H9 (cell line): Measurements from ENCODE around the gene TRIAP1. TPM values are rescaled to one million over a fixed set of nuclear protein-coding genes. Genes with fewer than 3 reads are reported as not detected.

Source experiments
- DNase-seq: peaks from one replicate; pipeline ENCODE4 v3.0.0-alpha.2; 2017
- H2AFZ ChIP-seq: one replicate; pipeline ENCODE4 v1.6.1; 2013; ENCODE audit warnings: mild to moderate bottlenecking, low read length, control low read depth, moderate library complexity
- H2AK5ac ChIP-seq: 2 replicates; pipeline ENCODE4 v1.6.1; 2013; ENCODE audit warnings: low read length, control low read depth, mixed read lengths; ENCODE audit not compliant: insufficient read length
- H2BK120ac ChIP-seq: one replicate; pipeline ENCODE4 v1.6.1; 2013; ENCODE audit warnings: low read depth, mild to moderate bottlenecking, low read length, control low read depth, inconsistent platforms; ENCODE audit not compliant: poor library complexity, severe bottlenecking
- H2BK12ac ChIP-seq: 2 replicates; pipeline ENCODE4 v1.6.1; 2013; ENCODE audit warnings: low read length, control low read depth, mixed read lengths, low read depth; ENCODE audit not compliant: insufficient read length
- H2BK15ac ChIP-seq: 2 replicates; pipeline ENCODE4 v1.6.1; 2013; ENCODE audit warnings: low read depth, low read length, control low read depth
- H2BK20ac ChIP-seq: one replicate; pipeline ENCODE4 v1.6.1; 2013; ENCODE audit warnings: low read depth, mild to moderate bottlenecking, low read length, control low read depth, inconsistent platforms; ENCODE audit not compliant: poor library complexity, severe bottlenecking
- H2BK5ac ChIP-seq: 2 replicates; pipeline ENCODE4 v1.6.1; 2013; ENCODE audit warnings: low read length, control low read depth, mixed read lengths; ENCODE audit not compliant: insufficient read length
- H3K14ac ChIP-seq: 2 replicates; pipeline ENCODE4 v1.6.1; 2013; ENCODE audit warnings: low read length, control low read depth; ENCODE audit not compliant: insufficient read depth
- H3K18ac ChIP-seq: 2 replicates; pipeline ENCODE4 v1.6.1; 2013; ENCODE audit warnings: low read depth, mild to moderate bottlenecking, mixed read lengths, low read length, control low read depth; ENCODE audit not compliant: insufficient read length
- H3K23ac ChIP-seq: 2 replicates; pipeline ENCODE4 v1.6.1; 2013; ENCODE audit warnings: low read length, control low read depth, mixed read lengths, low read depth; ENCODE audit not compliant: insufficient read length
- H3K23me2 ChIP-seq: 2 replicates; pipeline ENCODE4 v1.6.1; 2013; ENCODE audit warnings: low read depth, mild to moderate bottlenecking, mixed read lengths, low read length, control low read depth; ENCODE audit not compliant: insufficient read length, poor library complexity, severe bottlenecking
- H3K27ac ChIP-seq: 2 replicates; pipeline ENCODE4 v1.5.1; 2013; ENCODE audit warnings: low read length, control low read depth, mixed read lengths, low read depth; ENCODE audit not compliant: insufficient read length
- H3K27me3 ChIP-seq: 2 replicates; pipeline ENCODE4 v1.6.1; 2013; ENCODE audit warnings: low read length, control low read depth, inconsistent platforms; ENCODE audit not compliant: insufficient read depth
- H3K4ac ChIP-seq: 2 replicates; pipeline ENCODE4 v1.6.1; 2013; ENCODE audit warnings: low read depth, mild to moderate bottlenecking, control low read depth, inconsistent platforms, low read length, moderate library complexity
- H3K4me1 ChIP-seq: 2 replicates; pipeline ENCODE4 v1.6.1; 2013; ENCODE audit warnings: low read length, control low read depth, inconsistent platforms; ENCODE audit not compliant: insufficient read depth
- H3K4me2 ChIP-seq: 2 replicates; pipeline ENCODE4 v1.6.1; 2013; ENCODE audit warnings: low read length, control low read depth, mixed read lengths; ENCODE audit not compliant: insufficient read length, insufficient read depth
- H3K56ac ChIP-seq: 2 replicates; pipeline ENCODE4 v1.6.1; 2013; ENCODE audit warnings: low read depth, mild to moderate bottlenecking, mixed read lengths, low read length, control low read depth; ENCODE audit not compliant: insufficient read length
- H3K79me1 ChIP-seq: 2 replicates; pipeline ENCODE4 v1.6.1; 2013; ENCODE audit warnings: low read depth, mild to moderate bottlenecking, moderate library complexity, low read length, control low read depth, inconsistent platforms; ENCODE audit not compliant: insufficient read depth, poor library complexity, severe bottlenecking
- H3K79me2 ChIP-seq: 2 replicates; pipeline ENCODE4 v1.6.1; 2013; ENCODE audit warnings: low read length, control low read depth, inconsistent platforms; ENCODE audit not compliant: insufficient read depth
- H3K9ac ChIP-seq: 2 replicates; pipeline ENCODE4 v1.6.1; 2013; ENCODE audit warnings: low read length, control low read depth, mixed read lengths; ENCODE audit not compliant: insufficient read length; ENCODE audit errors: extremely low read depth
- H3K9me3 ChIP-seq: one replicate; pipeline ENCODE4 v1.6.1; 2013; ENCODE audit warnings: low read depth, low read length, inconsistent platforms; ENCODE audit not compliant: control insufficient read depth
- H3T11ph ChIP-seq: one replicate; pipeline ENCODE4 v1.6.1; 2013; ENCODE audit warnings: mild to moderate bottlenecking, low read length, control low read depth, inconsistent platforms
- H4K20me1 ChIP-seq: one replicate; pipeline ENCODE4 v1.6.1; 2013; ENCODE audit not compliant: control insufficient read depth, insufficient read length, insufficient read depth
- H4K5ac ChIP-seq: 2 replicates; pipeline ENCODE4 v1.6.1; 2013; ENCODE audit warnings: low read depth, mild to moderate bottlenecking, mixed read lengths, low read length, control low read depth; ENCODE audit not compliant: insufficient read length
- H4K8ac ChIP-seq: replicated peaks from 2 replicates; pipeline ENCODE4 v1.6.1; 2013; ENCODE audit warnings: low read length, control low read depth, mixed read lengths, low read depth; ENCODE audit not compliant: insufficient read length
- H4K91ac ChIP-seq: 2 replicates; pipeline ENCODE4 v1.6.1; 2013; ENCODE audit warnings: low read depth, mild to moderate bottlenecking, moderate library complexity, mixed read lengths, low read length, control low read depth; ENCODE audit not compliant: insufficient read length
- H3K27ac Mint-ChIP-seq, 3 experiments: 2 replicates in 2 of 3; 3 replicates in 1 of 3; pipeline ENCODE4 v1.8.0; 2020 to 2021; ENCODE audit warnings: mixed read lengths in 3 of 3, mild to moderate bottlenecking in 1 of 3, moderate library complexity in 1 of 3
- H3K27me3 Mint-ChIP-seq: 2 replicates; pipeline ENCODE4 v1.8.0; 2021; ENCODE audit warnings: low read depth, mild to moderate bottlenecking, moderate library complexity, mixed read lengths
- H3K36me3 Mint-ChIP-seq, 3 experiments: 2 replicates in 2 of 3; 3 replicates in 1 of 3; pipeline ENCODE4 v1.8.0; 2020 to 2021; ENCODE audit warnings: low read depth in 3 of 3, mixed read lengths in 3 of 3; ENCODE audit not compliant: insufficient read depth in 1 of 3
- H3K4me1 Mint-ChIP-seq, 2 experiments: 2 replicates each; pipeline ENCODE4 v1.8.0; 2020; ENCODE audit warnings: mixed read lengths in 2 of 2
- H3K4me3 Mint-ChIP-seq, 2 experiments: 2 replicates in 1 of 2; 3 replicates in 1 of 2; pipeline ENCODE4 v1.8.0; 2020 to 2021; ENCODE audit warnings: mild to moderate bottlenecking in 2 of 2, mixed read lengths in 2 of 2, moderate library complexity in 1 of 2
- H3K9me3 Mint-ChIP-seq, 2 experiments: 2 replicates in 1 of 2; 3 replicates in 1 of 2; pipeline ENCODE4 v1.8.0; 2020; ENCODE audit warnings: mild to moderate bottlenecking in 2 of 2, mixed read lengths in 2 of 2, moderate library complexity in 1 of 2
- CTCF ChIP-seq: fragments of 200-600 bp; sonication (generic); conservative IDR thresholded peaks from 3 replicates; pipeline ENCODE4 v1.8.0; 2021; ENCODE audit warnings: antibody characterized with exemption, mild to moderate bottlenecking
- WGBS: extraction: QIAGEN DNeasy Blood & Tissue Kit; methylation state at CpG from one replicate; pipeline ENCODE4 v1.1.7; 2013; ENCODE audit warnings: missing lambda C conversion rate, low lambda C conversion rate, mixed read lengths; ENCODE audit not compliant: insufficient read length; ENCODE audit errors: extremely low coverage; 5-methylcytosine and 5-hydroxymethylcytosine counted together
- total RNA-seq: library from RNA; stranded (reverse); gene quantifications from 2 replicates; pipeline ENCODE4 v1.2.1, GENCODE V29; 2021

The TRIAP1 gene
- total RNA-seq, 1 experiment from 2014 or later: 70.4 TPM

GRCh38 chr12:120490325-120490724 lies 44.1 kb upstream of the TRIAP1 start:
- Histone ChIP-seq H3K23ac (no peak overlapping the region), H2BK15ac (no peak overlapping the region), H3K79me2 (no peaks in the 10 kb centered on the region), H3K4me1 (no peaks in the 10 kb centered on the region), H4K91ac (no peak overlapping the region), H3K9ac (no peak overlapping the region), H3K4me2 (no peak overlapping the region), H2BK120ac (no peak overlapping the region), H3K4ac (no peak overlapping the region), H3K27me3 (no peaks in the 10 kb centered on the region), H4K5ac (no peak overlapping the region), H3K56ac (no peak overlapping the region), H4K20me1 (no peaks in the 10 kb centered on the region), H3K79me1 (no peaks in the 10 kb centered on the region), H3K18ac (no peak overlapping the region), H3T11ph (no peak overlapping the region), H2BK12ac (no peak overlapping the region), H3K14ac (no peak overlapping the region), H3K27ac (no peak overlapping the region), H2BK20ac (no peak overlapping the region), H3K23me2 (peaks cover 4% of the 10 kb centered on the region), H2AFZ (no peak overlapping the region), H3K9me3 (no peaks in the 10 kb centered on the region), H2BK5ac (no peak overlapping the region), H4K8ac (no peak overlapping the region), H2AK5ac (no peak overlapping the region)
- Mint-ChIP-seq H3K27ac (no peak overlapping the region), H3K4me1 (peaks cover 9% of the 10 kb centered on the region in 2 experiments), H3K36me3 (peaks cover 0 to 11% (median 6%) of the 10 kb centered on the region in 3 experiments; a peak in 5 of 7 replicates), H3K27me3 (no peaks in the 10 kb centered on the region), H3K4me3 (no peak overlapping the region), H3K9me3 (no peaks in the 10 kb centered on the region)
- no peak for DNase-seq
- no CpG with 5 or more reads among the region's 5 CpGs for WGBS
- TF ChIP-seq CTCF: no peak
